ENCODE measurements around the gene SCN1B. TPM values are rescaled to one million over a fixed set of nuclear protein-coding genes. Genes with fewer than 3 reads are reported as not detected.
A peak's percentile ranks its signal among the peaks of the same experiment; 100 is the strongest.

Gene SCN1B
- total and polyA plus RNA-seq, 2 of the 13 experiments (the other 11 are each of a cell fraction or from before 2014, with no cell fraction given) = 2.7 to 20.1 TPM

GRCh38 chr19:34994643-34995541, 35.4 kb upstream of the SCN1B start:
- Histone ChIP-seq H3K9me3 (ENCODE audit: low read length) (no peaks in the 10 kb centered on the region), H3K4me2 (ENCODE audit: low read depth, low read length) (peak overlapping the region; percentile 98), H4K20me1 (ENCODE audit: insufficient read depth, low read length) (no peaks in the 10 kb centered on the region), H3K36me3 (replicated peaks in 1 of 2; ENCODE audit: control insufficient read depth in 1 of 2, insufficient read depth in 2 of 2, low read length in 2 of 2) (no peaks in the 10 kb centered on the region), H3K9ac (ENCODE audit: insufficient read depth, low read depth, low read length) (peak overlapping the region; percentile 64), H2AFZ (ENCODE audit: low read length) (no peak overlapping the region), H3K79me2 (ENCODE audit: insufficient read depth, low read length) (peaks cover 2% of the 10 kb centered on the region), H3K27ac (ENCODE audit: extremely low read length, insufficient read depth, low read length) (peak overlapping the region; percentile 59), H3K27me3 (ENCODE audit: control insufficient read depth in 1 of 2, insufficient read depth in 2 of 2, low read length in 2 of 2) (peaks cover 0 to 17% of the 10 kb centered on the region in 2 experiments; a peak in 3 of 5 replicates), H3K4me1 (ENCODE audit: insufficient read depth, low read length) (peaks cover 74% of the 10 kb centered on the region), H3K4me3 (replicated peaks in 1 of 3; ENCODE audit: insufficient read depth in 1 of 3, low read depth in 2 of 3, low read length in 3 of 3) (peak overlapping the region; percentile 41 to 68 (median 46))
- POLR2A ChIA-PET = interaction anchor here (0.7 to 4.4 kb wide), 13 partner anchors 9 to 142 kb away, joined by 3 to 75 read pairs (median 4); partner anchors contain the start of genes HPN and ZNF30
- ATAC-seq (peak; percentile 79), DNase-seq (ENCODE audit: low spot score) (peak; percentile 88), FAIRE-seq (peak; percentile 87)
- CTCF ChIA-PET (ENCODE audit: low intra/inter-chr PET ratio, low total read pairs) = no interaction called here
- in situ Hi-C loops (cut with HindIII; ENCODE audit: extremely low pct_ligation_motif_present, low pct_unique_long_range_greater_than_20kb) = no loop called here
- 0% methylated on average over 10 of the region's 17 CpGs for WGBS (ENCODE audit: low lambda C conversion rate)
- intact Hi-C loops (cut with micrococcal nuclease; ENCODE audit: unreplicated experiment) = loop anchor here (1.0 to 5.0 kb wide), 3 partner anchors 11 to 47 kb away; partner anchors contain the start of gene HPN
- no TSS peak for BruUV-seq (replicated peaks)
- TF ChIP-seq NRL (CRISPR knock-in tag; IDR thresholded peaks at IDR 0.05; ENCODE audit: borderline replicate concordance) (no peak; the same call in none of the 2 replicates), TCF7L2 (IDR thresholded peaks at IDR 0.05; ENCODE audit: low read depth, low read length) (no peak), KLF12 (CRISPR knock-in tag; IDR thresholded peaks at IDR 0.05; ENCODE audit: borderline replicate concordance) (0 out of 2 replicates have a peak, but pooled peaks have one; percentile 76), ZNF484 (CRISPR knock-in tag; IDR thresholded peaks at IDR 0.05; ENCODE audit: borderline replicate concordance, low read depth) (no peak), GFI1 (CRISPR knock-in tag; IDR thresholded peaks at IDR 0.05; ENCODE audit: borderline replicate concordance) (peak; percentile 46; the same call in 1 of the 2 replicates), TEAD2 (CRISPR knock-in tag; IDR thresholded peaks at IDR 0.05) (no peak), FOSL2 (CRISPR knock-in tag; IDR thresholded peaks at IDR 0.05) (peak; percentile 61; the same call in 1 of the 2 replicates), ZNF629 (CRISPR knock-in tag; conservative IDR thresholded peaks at IDR 0.05) (peak; percentile 40; the same call in 1 of the 2 replicates), E2F5 (CRISPR knock-in tag; conservative IDR thresholded peaks at IDR 0.05) (no peak), ZBTB3 (CRISPR knock-in tag; IDR thresholded peaks at IDR 0.05; ENCODE audit: borderline replicate concordance, low read depth) (peak; percentile 89), ZNF556 (CRISPR knock-in tag; IDR thresholded peaks at IDR 0.05; ENCODE audit: borderline replicate concordance) (peak; percentile 25; the same call in 1 of the 2 replicates)
- TF ChIP-seq, protein P1, sequence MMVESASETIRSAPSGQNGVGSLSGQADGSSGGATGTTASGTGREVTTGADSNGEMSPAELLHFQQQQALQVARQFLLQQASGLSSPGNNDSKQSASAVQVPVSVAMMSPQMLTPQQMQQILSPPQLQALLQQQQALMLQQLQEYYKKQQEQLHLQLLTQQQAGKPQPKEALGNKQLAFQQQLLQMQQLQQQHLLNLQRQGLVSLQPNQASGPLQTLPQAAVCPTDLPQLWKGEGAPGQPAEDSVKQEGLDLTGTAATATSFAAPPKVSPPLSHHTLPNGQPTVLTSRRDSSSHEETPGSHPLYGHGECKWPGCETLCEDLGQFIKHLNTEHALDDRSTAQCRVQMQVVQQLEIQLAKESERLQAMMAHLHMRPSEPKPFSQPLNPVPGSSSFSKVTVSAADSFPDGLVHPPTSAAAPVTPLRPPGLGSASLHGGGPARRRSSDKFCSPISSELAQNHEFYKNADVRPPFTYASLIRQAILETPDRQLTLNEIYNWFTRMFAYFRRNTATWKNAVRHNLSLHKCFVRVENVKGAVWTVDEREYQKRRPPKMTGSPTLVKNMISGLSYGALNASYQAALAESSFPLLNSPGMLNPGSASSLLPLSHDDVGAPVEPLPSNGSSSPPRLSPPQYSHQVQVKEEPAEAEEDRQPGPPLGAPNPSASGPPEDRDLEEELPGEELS (CRISPR knock-in tag; IDR thresholded peaks at IDR 0.05) = peak; percentile 78
- TF ChIP-seq, protein P2, sequence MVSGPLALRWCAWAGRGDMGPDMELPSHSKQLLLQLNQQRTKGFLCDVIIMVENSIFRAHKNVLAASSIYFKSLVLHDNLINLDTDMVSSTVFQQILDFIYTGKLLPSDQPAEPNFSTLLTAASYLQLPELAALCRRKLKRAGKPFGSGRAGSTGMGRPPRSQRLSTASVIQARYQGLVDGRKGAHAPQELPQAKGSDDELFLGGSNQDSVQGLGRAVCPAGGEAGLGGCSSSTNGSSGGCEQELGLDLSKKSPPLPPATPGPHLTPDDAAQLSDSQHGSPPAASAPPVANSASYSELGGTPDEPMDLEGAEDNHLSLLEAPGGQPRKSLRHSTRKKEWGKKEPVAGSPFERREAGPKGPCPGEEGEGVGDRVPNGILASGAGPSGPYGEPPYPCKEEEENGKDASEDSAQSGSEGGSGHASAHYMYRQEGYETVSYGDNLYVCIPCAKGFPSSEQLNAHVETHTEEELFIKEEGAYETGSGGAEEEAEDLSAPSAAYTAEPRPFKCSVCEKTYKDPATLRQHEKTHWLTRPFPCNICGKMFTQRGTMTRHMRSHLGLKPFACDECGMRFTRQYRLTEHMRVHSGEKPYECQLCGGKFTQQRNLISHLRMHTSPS (CRISPR knock-in tag; IDR thresholded peaks at IDR 0.05; ENCODE audit: low read depth) = peak; percentile 63
- TF ChIP-seq, protein P3, sequence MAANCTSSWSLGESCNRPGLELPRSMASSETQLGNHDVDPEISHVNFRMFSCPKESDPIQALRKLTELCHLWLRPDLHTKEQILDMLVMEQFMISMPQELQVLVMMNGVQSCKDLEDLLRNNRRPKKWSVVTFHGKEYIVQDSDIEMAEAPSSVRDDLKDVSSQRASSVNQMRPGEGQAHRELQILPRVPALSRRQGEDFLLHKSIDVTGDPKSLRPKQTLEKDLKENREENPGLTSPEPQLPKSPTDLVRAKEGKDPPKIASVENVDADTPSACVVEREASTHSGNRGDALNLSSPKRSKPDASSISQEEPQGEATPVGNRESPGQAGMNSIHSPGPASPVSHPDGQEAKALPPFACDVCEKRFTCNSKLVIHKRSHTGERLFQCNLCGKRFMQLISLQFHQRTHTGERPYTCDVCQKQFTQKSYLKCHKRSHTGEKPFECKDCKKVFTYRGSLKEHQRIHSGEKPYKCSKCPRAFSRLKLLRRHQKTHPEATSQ (CRISPR knock-in tag; IDR thresholded peaks at IDR 0.05; ENCODE audit: borderline replicate concordance) = 0 out of 2 replicates have a peak, but pooled peaks have one; percentile 3
